IPS-NIHi7 (cell line): ENCODE results near the gene CD58.
"Not testable (repeated sequence)": the region's sequence is repeated elsewhere in the genome, so short reads cannot be mapped to it uniquely, and the experiment has no call there.

Experiments used
- DNase-seq: peaks from one replicate; pipeline ENCODE4 v3.0.0; 2012; ENCODE audit warnings: mixed read lengths; ENCODE audit errors: extremely low spot score

Gene CD58

DNA sequence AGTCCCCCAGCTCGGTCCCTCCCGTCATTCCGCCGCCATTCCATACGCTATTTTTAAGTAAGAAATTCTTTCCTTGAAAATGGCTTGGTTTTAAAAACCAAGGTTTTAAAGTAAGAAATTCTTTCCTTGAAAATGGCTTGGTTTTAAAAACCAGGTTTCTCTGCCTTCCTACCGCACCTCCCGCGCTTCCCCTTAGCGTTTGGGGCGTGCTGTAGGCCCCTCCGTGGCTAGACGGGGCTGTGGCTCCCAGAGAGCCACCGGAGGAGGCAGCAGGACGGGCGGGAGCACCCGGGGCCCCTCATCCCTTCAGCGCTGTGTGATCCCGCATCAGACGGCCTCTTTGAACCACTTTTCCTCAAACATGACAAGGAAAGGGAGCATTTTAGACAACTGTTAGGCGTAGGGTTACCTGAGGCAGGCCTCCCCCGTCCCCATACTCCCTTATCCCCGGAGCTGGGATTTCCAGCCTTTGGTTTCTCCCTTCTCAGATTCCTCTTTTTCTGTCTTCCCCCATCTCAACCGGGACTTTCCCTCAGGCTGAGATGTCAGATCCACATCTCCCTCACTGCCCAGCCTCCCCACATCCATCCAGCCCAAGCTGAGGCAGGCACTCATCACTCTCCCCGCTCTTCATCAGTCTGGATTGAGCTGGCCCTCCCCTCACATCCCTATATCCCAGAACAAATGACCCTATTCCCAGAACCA is 541 bp upstream of the CD58 start:
- DNase-seq: peak; percentile 33

DNA sequence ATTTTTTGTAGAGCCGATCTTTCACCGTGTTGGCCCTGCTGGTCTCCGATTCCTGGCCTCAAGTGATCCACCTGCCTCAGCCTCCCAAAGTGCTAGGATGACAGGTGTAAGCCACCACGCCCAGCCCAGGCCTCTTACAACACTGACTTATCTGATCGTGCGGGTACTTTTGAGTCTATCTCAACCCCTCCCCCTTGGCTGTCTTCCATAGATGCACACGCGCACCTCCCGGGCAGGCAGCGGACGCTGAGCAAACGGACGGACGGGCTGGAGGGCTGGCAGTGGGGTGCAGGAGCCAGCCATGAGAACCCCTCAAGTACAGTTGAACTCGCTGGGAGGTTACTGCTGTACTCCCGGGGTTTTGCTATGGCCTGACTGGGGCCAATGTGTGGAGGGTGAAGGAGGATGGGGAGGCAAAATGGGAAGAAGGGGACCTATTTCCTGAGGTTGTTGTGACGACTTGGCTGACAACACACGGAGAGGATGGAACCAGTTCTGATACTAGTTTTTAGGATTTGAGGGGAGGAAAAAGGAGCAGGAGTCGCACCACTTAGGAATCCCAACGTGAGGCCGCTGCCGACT is 959 bp downstream of the CD58 start:
- DNase-seq: peak; percentile 31

DNA sequence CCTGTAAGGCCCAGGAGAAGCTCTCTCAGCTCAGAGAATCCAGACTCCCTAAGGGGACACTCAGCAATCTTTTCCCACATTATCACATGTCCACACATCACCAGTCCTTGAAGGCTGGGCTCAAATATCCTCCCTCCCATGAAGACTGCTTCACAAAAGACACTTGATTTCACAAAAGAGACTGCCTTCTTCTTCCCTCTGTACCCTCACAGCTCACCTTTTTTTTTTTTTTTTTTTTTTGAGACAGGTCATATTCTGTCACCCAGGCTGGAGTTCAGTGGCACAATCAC is 1.5 kb downstream of the CD58 start:
- no peak for DNase-seq

DNA sequence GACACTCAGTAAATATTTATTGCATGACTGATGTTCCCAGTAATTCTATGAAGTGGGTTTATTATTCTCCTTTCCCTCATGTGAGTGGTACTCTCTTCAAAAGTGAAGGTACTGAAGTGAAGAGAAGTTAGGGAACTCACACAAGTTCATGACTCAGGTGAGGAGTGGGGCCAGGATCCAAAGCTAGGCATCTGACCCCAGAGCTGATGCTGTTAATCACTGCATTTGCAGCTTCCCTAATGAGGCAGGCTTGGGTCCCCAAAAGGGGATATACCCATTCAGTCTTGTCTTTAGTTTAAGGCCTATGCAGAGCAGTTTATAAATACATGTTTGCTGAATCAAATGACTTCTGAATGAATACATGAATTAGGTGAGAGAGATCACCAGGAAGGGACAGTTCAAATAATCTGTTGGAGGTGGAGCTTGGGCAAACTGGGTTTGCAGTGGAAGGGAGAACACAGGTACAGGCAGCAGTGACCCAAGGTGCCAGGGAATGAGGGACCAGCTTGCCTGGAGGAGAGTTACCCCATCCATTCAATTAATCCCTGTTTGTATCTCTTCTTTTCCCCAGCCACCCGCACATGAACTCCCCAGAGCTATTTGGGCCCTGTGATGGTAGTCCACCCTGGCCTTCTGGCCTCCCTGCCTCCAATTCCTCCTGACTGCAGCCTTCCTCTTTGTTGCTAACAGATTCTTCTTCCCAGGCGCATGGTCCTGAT is 2.0 kb downstream of the CD58 start:
- no peak for DNase-seq

DNA sequence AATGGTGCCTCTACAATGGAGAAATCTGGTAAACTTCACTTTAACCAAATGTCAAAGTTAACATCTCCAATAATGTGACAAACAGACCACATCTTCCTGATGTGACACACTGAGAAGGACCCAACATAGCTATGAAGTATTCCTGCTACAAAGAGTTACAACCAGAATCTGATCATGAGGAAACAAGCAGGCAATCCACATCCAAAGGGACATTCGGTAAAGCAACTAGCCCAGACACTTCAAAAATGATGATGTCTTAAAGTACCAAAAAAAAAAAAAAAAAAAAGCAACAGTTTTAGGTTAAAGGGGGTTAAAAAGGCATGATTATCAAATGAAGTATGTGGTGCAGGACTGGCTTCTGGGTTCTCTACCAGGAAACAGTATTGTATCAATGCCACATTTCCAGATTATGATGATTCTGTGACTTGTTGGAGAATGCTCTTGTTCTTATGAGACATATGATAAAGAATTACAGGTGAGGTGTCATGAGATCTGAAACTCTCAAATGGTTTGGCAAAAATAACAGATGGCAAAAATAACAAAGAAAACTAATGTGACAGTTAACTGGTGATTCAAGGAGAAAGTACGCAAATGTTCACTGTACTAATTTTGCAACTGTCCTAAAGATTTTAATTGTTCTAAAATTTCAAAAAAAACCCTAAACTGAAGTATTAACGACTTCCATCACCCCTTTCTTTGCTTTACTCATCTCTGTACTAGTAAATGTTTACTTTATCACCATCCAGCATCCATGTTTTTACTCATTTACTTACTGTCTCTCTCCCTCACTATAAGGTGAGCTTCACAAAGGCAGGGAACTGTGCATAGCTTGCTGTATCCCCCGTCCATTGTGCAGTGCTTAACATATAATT is 2.8 kb downstream of the CD58 start:
- no peak for DNase-seq

DNA sequence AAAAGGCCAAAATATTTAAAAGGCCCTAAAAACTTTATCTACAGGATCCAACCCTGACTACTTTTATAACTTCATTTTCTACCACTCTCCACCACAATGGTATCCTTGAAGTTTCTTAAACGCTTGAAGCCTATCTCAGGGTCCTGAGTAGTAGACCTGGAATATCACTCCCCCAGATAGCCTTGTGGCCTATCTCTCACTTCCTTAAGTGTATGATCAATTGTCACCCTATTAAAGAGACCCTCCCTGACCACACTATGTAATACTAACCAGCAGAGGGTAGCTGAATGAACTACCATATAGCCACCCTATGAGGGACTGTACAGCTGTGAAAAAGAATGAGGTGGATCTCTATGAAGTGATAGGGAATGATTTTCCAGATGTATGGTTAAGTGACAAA is 5.6 kb downstream of the CD58 start:
- no peak for DNase-seq

DNA sequence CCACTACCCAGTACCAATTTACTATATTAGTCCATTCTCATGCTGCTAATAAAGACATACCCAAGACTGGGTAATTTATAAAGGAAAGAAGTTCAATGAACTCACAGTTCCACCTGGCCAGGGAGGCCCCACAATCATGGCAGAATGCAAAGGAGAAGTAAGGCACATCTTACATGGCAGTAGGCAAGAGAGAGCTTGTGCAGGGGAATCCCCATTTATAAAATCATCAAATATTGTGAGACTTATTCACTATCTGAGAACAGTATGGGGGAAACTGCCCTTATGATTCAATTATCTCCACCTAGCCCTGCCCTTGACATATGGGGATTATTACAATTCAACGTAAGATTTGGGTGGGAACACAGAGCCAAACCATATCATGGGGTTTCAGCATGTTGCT is 6.4 kb downstream of the CD58 start:
- no peak for DNase-seq

DNA sequence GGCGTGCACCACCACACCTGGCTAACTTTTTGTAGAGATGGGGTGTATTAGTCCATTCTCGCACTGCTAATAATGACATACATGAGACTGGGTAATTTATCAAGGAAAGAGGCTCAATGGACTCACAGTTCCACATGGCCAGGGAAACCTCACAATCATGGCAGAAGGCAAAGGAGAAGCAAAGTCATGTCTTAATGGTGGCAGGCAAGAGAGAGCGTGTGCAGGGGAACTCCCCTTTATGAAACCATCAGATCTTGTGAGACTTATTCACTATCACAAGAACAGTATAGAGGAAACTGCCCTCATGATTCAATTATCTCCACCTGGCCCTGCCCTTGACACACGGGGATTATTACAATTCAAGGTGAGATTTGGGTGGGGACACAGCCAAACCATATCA is 8.4 kb downstream of the CD58 start:
- not testable (repeated sequence) for DNase-seq

DNA sequence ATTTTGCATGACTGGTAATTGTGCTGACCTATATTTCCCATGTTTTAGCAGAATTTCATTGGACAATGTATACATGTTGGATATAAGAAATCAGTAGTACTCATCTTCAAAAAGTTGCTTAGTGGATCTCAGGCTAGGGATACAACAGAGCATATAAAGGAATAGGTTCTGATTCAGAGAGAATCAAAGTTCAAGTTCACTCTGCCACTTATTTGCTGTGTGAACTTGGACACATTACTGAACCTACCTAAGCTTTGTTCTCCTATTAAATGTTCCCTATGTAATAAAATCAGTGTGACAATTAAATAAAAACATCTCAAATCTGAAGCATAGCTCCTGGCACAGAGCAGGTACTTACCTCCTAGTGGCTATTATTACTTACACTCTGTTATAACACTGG is 9.3 kb downstream of the CD58 start:
- DNase-seq: no peak

DNA sequence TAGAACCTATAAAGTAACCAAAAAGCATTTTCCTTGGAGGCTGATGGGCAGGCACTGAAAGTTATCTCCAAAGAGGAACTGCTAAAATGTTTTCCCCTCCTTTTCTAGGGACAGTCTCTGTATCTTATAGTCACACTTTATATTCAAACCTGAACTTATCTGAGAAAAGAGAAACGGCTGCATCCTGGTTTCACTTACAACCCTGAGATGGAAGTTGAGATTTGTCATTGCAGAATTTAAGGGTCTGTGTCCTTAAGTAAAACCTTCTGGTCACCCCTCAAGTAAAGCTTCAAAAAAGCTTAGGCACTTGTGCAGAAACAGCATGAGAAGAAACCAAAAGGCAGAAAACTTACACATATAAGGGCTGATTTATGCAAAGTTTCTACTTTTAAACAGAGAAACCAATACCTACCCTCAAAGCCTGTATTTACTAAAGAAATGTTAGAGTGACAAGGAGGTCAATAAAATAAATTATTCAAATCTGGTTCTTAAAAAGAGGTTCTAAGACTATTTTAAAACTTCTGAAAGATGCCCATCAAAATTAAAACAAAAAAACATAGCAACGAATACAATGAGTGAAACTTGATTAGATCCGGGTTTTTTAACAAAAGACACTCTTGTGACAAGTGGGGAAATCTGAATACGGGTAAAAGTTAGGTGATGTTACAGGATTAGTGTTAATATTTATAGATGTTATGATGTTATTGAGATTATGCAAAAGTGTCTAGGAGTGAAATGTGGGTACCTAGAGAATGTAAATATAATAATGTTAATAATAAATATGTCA is 9.9 kb downstream of the CD58 start:
- DNase-seq: no peak

DNA sequence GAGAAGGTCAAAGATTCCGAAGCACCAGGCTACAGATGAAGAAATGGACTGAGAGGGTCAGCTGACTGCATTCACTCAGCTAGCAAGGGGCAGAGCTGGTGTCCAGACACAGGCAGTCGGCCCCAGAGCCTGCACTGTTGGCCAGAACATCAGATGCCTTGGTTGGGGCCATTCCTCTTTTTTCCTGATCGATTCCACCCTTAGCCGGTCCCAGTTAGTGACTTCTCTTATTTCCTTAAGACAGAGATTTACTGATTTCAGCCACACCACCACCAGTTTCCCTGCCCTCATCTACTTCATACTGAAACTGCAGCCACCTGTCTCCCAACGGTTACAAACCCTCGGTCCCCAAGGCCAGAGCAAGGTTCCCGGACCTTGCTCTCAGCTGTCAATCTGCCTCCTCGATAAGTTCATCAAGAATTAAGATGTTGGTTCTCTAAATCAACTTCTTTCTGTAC is 11.5 kb downstream of the CD58 start:
- no peak for DNase-seq

DNA sequence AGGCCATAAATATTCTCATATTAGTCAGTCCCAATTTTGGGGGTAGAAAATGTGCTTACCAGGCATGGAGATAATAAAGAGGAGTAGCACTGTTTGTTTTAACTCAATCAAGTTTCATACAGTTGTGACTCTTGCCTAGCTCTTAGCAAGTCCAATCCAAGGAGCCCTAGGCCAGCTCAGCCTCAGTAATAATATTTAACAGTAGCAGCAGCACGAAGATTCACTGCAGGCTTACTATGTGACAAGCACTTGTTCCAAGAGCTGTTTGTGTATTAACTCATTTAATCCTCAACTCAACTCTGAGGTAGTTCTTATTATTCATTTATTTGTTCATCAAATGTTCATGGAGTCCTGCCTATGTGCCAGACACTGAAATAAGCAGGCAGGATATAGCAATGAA is 12.3 kb downstream of the CD58 start:
- DNase-seq: no peak

DNA sequence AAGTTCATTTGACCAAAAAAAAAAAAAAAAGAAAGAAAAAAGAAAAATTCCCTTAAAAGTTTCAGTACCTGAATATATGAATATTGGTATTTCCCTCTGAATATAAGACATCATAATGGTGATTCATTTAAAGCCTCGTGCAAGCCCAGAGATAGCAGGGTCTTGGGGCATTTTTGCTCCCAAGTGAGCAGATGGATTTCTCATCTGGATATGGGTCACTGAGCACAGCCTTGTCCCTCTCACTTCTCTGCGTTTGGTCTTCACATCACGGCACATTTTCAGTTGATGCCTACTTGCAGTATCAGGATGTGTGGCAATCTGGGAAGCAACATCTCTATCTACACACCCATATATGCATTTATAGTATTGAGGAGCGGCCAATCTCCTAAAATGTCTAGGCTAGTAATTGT is 12.7 kb downstream of the CD58 start:
- no peak for DNase-seq

DNA sequence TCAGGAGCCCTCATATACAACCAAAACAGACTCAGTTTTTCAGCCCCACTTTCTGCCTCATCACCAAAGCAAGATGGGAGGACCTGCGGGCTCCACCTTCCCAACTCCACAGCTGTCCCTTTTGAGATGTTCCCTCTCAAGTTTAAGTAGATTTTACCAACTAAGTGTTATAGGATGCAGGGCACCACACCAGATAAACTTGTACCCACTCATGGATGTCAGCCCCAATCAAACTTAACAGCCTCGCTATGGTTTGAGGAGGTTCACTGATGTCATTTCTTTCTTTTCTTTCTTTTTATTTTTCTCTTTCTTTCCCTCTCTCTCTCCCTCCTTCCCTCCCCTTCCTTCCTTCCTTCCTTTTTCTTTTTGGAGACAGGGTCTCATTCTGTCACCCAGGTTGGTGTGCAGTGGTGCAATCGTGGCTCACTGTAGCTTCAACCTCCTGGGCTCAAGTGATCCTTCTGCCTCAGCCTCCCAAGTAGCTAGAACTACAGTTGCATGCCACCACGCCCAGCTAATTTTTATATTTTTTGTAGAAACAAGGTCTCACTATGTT is 13.4 kb downstream of the CD58 start:
- DNase-seq: no peak

DNA sequence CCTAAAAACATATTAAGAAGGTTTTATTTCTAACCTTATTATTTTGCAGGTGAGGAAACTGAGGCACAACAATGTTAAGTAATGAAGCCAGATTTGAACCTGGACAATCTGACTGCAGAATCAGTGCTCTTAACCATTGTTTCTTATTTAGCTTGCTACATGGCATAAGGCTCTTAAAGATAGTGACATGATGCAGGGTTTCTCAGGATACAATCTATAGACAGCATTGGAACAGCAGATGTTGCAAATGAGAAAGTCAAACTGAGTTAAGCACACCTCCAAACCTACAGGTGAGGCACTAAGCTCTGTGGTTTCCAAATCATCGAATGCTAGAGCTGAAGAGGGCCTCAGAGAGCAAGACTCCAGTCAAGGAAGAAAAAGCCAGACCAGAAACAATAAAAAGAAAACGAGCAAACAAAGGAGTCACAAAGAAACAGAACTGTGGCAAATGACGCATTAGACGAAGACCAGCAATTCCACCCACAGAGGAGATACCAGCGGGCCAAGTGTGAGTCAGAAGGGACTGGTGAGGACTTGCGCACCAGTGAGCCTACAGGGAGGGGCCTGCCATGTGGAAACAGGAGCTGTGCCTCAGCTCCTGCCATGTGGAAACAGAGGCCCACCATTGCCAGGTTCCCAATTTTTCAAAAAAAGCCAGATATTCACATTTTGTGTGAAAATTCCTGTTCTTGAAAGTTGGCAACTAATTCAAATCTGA is 14.4 kb downstream of the CD58 start:
- DNase-seq: no peak

DNA sequence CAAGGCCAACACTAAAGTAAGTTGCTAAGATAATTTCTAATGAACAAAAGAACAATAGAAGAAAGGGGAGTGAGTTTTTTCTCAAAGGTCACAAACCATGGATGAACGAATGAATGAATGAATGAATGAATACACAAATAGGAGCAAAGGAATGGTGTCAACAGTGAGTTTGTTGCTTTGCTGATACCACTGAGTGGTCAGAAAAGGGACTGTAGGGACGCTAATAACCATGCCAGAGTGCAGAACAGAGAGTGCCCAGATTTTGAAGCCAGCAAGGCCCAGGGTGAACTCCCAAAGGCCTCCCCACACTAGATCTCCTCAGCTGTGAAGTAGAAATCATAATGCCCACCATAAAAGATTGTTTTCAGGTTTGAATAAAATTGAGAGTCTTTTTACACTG is 15.9 kb downstream of the CD58 start:
- DNase-seq: no peak

DNA sequence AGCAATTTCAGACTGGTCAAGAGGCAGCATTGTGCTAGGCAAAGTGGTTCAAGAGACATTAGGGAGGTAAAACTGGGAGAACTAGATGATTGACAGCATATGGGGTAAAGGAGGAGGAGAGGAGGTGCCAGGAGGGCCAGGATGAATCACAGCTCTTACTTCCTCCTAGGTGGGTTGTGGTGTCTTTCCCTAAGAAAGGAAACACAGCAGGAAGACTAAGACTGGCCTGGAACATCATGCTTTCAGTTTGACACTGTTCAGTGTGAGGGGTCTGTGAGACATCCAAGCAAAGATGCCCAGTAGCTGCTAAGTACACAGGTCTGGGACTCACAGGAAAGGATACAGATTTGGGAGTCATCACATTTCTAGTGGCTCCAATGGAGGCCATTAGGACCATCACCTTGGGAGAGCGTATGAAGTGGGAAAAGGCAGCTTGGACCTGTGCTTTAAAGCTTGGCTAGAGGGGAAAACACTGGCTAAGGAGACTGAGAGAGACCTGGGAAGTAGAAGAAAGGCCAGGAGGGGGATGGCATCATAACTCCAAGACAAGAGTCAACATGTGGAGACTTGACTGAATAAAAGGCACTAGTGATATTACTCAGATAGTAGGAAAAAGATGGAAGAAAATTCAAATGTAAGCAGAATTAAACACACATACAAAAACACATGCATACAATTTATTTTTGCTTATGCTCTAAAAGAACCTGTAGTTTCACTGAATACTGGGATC is 17.3 kb downstream of the CD58 start:
- peak; percentile 41 for DNase-seq

DNA sequence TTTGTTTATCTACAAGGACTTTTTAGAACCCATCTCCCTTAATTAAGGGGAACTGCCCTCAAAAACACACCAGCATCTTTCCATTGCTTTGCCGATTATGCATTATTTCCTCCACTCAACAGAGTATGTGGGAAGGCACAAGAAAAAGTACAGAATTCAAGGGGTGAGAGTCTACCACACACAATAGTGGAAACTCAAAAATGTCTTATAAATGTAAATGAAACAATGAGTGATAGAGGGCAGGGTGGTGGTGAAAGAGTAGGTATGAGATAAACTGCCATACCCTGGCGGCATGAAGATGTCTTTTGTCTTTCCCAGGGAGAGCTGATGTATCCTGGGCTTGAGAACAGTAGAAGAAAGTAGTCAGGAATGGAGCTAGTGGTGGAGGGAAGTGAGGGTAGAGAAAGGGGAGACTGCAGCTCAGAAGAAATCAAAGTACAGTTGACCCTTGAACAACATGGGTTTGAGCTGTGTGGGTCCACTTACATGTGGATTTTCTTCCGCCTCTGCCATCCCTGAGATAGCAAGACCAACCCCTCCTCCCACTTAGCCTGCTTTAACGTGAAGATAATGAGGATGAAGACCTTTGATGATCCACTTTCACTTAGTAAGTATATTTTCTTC is 24.4 kb downstream of the CD58 start:
- DNase-seq: no peak

DNA sequence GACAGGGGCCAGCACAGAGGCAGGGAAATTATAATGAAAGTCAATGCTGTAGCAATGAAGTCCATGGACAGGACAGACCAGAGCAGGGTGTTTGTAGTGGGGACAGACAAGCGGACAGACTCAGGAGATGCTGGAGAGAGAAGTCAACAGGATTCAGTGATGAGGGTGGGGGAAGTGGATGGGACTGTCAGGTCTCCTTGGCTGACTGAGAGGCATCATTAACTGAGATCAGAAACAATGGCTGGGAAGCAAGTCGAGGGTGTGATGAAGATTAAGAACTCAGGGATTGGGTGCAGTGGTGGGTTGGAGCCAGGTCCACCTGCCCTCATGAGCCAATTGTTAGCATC is 25.5 kb downstream of the CD58 start:
- DNase-seq: no peak
